Endodermal cell (in vitro differentiated cells): Measurements from ENCODE around the gene CACNA1A. TPM values are rescaled to one million over a fixed set of nuclear protein-coding genes. Genes with fewer than 3 reads are reported as not detected.

ENCODE experiments used
- DNase-seq: peaks from one replicate; pipeline ENCODE4 v3.0.0-alpha.2; 2017
- H3K27ac ChIP-seq: 2 replicates; pipeline ENCODE4 v1.5.1; 2013; ENCODE audit warnings: mild to moderate bottlenecking, low read depth, low read length, moderate library complexity
- H3K27me3 ChIP-seq: 2 replicates; pipeline ENCODE4 v1.6.1; 2013; ENCODE audit warnings: mild to moderate bottlenecking, low read length, moderate library complexity; ENCODE audit not compliant: insufficient read depth, control insufficient read depth, poor library complexity, severe bottlenecking
- H3K36me3 ChIP-seq: 2 replicates; pipeline ENCODE4 v1.7.0; 2013; ENCODE audit warnings: mild to moderate bottlenecking, low read length, moderate library complexity; ENCODE audit not compliant: control insufficient read depth, insufficient read depth
- H3K4me1 ChIP-seq: one replicate; pipeline ENCODE4 v1.7.0; 2013; ENCODE audit warnings: low read length; ENCODE audit not compliant: control insufficient read depth, insufficient read depth
- H3K4me3 ChIP-seq: 2 replicates; pipeline ENCODE4 v1.5.1; 2013; ENCODE audit warnings: mild to moderate bottlenecking, low read length, moderate library complexity
- H3K9ac ChIP-seq: 2 replicates; pipeline ENCODE4 v1.6.1; 2013; ENCODE audit warnings: mild to moderate bottlenecking, low read length, moderate library complexity; ENCODE audit not compliant: poor library complexity, severe bottlenecking; ENCODE audit errors: extremely low read depth
- H3K9me3 ChIP-seq: 2 replicates; pipeline ENCODE4 v1.6.1; 2013; ENCODE audit warnings: mild to moderate bottlenecking, low read length, moderate library complexity; ENCODE audit not compliant: control insufficient read depth
- H3K27ac Mint-ChIP-seq: 2 replicates; pipeline ENCODE4 v1.8.0; 2020; ENCODE audit warnings: mixed read lengths
- H3K27me3 Mint-ChIP-seq: 2 replicates; pipeline ENCODE4 v1.8.0; 2021; ENCODE audit warnings: mild to moderate bottlenecking, mixed read lengths; ENCODE audit not compliant: insufficient read depth
- H3K36me3 Mint-ChIP-seq: 2 replicates; pipeline ENCODE4 v1.8.0; 2020; ENCODE audit warnings: low read depth, mixed read lengths
- H3K4me1 Mint-ChIP-seq: 2 replicates; pipeline ENCODE4 v1.8.0; 2020; ENCODE audit warnings: mixed read lengths
- H3K4me3 Mint-ChIP-seq: 2 replicates; pipeline ENCODE4 v1.8.0; 2020; ENCODE audit warnings: mild to moderate bottlenecking, moderate library complexity, mixed read lengths
- H3K9me3 Mint-ChIP-seq: 2 replicates; pipeline ENCODE4 v1.8.0; 2020; ENCODE audit warnings: mild to moderate bottlenecking, mixed read lengths
- WGBS, 2 experiments: methylation state at CpG; one replicate each; pipeline versions ENCODE4 v1.1.5 to v1.1.7; 2013; ENCODE audit warnings: missing lambda C conversion rate in 2 of 2, mixed read lengths in 1 of 2; ENCODE audit not compliant: insufficient coverage in 1 of 2, insufficient read length in 1 of 2; 5-methylcytosine and 5-hydroxymethylcytosine counted together
- total RNA-seq, 2 donors: library from RNA; stranded (reverse); fragmentation: NEBNext Ultra II Directional in 1 of 2; extraction: Animal tissue kit (Norgen Biotek cat#: 25700) in 1 of 2; gene quantifications; 2 replicates in 1 of 2; 3 replicates in 1 of 2; pipeline ENCODE4 v1.2.1, GENCODE V29; 2021
- TF ChIP-seq, protein P1 (sequence below): fragments of 200-600 bp; sonication (generic); conservative IDR thresholded peaks from 2 replicates; pipeline ENCODE4 v1.5.0; 2021; ENCODE audit warnings: antibody characterized with exemption, mild to moderate bottlenecking

CACNA1A gene
- total RNA-seq, 2 donors from 2014 or later = 8.0 to 10.6 TPM

DNA sequence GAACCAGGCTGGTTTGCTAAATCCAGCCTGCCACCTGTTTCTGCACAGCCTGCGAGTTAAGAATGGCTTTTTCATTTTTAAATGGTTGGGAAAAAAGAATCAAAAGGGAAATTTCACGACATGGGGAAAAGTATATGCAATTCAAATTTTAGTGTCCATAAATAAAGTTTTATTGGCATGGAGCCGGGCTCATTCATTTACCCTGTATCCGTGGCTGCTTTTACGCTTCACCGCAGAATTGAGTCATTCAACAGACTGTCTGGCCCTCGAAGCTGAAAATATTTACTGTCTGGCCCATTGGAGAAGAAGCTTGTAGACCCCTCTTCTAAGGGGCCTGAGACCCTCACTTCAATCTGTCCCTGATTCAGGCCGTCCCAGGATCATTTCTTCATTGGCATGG lies 329.9 kb downstream of the CACNA1A start:
- Mint-ChIP-seq H3K27ac (no peak overlapping the region), H3K9me3 (peaks cover 1% of the 10 kb centered on the region), H3K4me1 (no peaks in the 10 kb centered on the region), H3K36me3 (no peaks in the 10 kb centered on the region), H3K4me3 (no peak overlapping the region), H3K27me3 (no peaks in the 10 kb centered on the region)
- no peak for DNase-seq
- H3K36me3 ChIP-seq = no peaks in the 10 kb centered on the region
- H3K4me1 ChIP-seq = no peaks in the 10 kb centered on the region
- 89 to 91% methylated on average over 7 to 8 of the region's 8 CpGs for WGBS, 2 experiments
- H3K9me3 ChIP-seq = no peaks in the 10 kb centered on the region
- no peaks in the 10 kb centered on the region for H3K27me3 ChIP-seq
- no peak overlapping the region for H3K27ac ChIP-seq
- TF ChIP-seq, protein P1, sequence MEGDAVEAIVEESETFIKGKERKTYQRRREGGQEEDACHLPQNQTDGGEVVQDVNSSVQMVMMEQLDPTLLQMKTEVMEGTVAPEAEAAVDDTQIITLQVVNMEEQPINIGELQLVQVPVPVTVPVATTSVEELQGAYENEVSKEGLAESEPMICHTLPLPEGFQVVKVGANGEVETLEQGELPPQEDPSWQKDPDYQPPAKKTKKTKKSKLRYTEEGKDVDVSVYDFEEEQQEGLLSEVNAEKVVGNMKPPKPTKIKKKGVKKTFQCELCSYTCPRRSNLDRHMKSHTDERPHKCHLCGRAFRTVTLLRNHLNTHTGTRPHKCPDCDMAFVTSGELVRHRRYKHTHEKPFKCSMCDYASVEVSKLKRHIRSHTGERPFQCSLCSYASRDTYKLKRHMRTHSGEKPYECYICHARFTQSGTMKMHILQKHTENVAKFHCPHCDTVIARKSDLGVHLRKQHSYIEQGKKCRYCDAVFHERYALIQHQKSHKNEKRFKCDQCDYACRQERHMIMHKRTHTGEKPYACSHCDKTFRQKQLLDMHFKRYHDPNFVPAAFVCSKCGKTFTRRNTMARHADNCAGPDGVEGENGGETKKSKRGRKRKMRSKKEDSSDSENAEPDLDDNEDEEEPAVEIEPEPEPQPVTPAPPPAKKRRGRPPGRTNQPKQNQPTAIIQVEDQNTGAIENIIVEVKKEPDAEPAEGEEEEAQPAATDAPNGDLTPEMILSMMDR = no peak
- H3K9ac ChIP-seq = no peak overlapping the region
- no peak overlapping the region for H3K4me3 ChIP-seq

DNA sequence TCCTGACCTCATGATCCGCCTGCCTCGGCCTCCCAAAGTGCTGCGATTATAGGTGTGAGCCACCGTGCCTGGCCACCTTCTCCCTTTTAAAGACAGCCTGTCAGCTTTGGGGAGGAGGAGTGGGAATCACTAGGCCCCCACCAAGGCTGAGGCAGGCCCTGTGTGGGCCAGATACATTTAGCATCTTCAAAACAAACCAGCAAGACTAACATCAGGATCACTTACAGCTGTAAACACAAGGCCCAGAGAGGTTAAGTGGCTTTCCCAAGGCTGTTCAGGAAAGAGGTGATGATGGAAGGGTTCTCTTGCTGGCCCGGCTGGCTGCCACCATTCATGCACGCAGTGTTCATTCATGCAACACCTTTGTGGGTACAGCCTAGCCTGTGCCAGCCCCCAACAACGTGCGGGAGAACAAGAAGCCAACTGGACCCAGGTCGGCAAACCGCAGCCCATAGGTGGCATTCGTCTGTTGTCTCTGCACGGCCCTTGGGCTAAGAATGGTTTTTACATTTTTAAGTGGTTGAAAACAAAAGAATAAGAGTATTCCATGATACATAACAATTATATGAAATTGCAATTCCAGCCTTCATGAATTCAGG lies 333.0 kb downstream of the CACNA1A start:
- H3K27me3 ChIP-seq = no peaks in the 10 kb centered on the region
- no peak overlapping the region for H3K27ac ChIP-seq
- TF ChIP-seq, protein P1 = no peak
- 84 to 94% methylated on average over 7 to 12 of the region's 12 CpGs for WGBS, 2 experiments
- no peaks in the 10 kb centered on the region for H3K9me3 Mint-ChIP-seq
- H3K4me3 ChIP-seq = no peak overlapping the region
- H3K9me3 ChIP-seq = no peaks in the 10 kb centered on the region
- H3K36me3 Mint-ChIP-seq = peaks cover 2% of the 10 kb centered on the region
- H3K9ac ChIP-seq = no peak overlapping the region
- no peak overlapping the region for H3K4me3 Mint-ChIP-seq
- H3K4me1 ChIP-seq = no peaks in the 10 kb centered on the region
- H3K4me1 Mint-ChIP-seq = no peaks in the 10 kb centered on the region
- no peaks in the 10 kb centered on the region for H3K36me3 ChIP-seq
- DNase-seq = no peak
- H3K27ac Mint-ChIP-seq = no peak overlapping the region
- H3K27me3 Mint-ChIP-seq = no peaks in the 10 kb centered on the region

DNA sequence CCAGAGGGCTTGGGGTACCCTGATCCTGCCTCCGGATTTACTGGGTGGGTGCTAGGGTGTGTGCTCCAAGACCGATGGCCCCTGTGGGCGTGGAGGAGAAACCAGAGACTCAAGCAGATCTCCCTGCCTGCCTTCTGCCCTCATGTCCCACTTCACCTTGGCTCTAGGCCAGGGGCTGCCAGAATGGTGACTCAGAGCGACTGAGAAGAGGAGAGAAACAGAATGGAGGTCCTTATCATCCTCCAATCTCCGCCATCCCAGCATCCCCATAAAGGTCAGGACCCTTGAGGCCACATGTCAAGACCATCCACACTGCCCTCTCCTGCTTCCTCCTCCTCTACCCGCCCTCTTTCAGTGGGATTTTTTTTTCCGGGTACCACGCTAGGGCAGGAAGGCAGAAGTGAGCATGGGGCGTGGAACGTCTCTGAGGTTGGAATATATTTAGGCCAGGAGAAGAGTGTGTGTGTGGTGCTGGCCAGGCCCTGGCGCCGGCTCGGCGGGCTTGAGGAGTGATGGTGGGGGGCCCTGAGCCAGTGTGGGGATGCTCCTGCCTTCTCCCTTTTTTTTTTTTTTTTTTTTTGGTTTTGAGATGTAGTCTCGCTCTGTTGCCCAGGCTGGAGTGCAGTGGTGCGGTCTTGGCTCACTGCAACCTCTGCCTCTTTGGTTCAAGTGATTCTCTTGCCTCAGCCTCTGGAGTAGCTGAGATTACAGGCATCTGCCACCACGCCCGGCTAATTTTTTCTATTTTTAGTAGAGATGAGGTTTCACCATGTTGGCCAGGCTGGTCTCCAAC lies 333.7 kb downstream of the CACNA1A start:
- TF ChIP-seq, protein P1 = no peak
- Histone ChIP-seq H3K9me3 (no peaks in the 10 kb centered on the region), H3K27me3 (no peaks in the 10 kb centered on the region), H3K27ac (no peak overlapping the region), H3K9ac (no peak overlapping the region), H3K36me3 (no peaks in the 10 kb centered on the region), H3K4me3 (no peak overlapping the region), H3K4me1 (no peaks in the 10 kb centered on the region)
- peaks cover 2% of the 10 kb centered on the region for H3K36me3 Mint-ChIP-seq
- H3K4me3 Mint-ChIP-seq = no peak overlapping the region
- peaks cover 3% of the 10 kb centered on the region for H3K4me1 Mint-ChIP-seq
- H3K27me3 Mint-ChIP-seq = no peaks in the 10 kb centered on the region
- DNase-seq = no peak
- no peak overlapping the region for H3K27ac Mint-ChIP-seq
- no peaks in the 10 kb centered on the region for H3K9me3 Mint-ChIP-seq
- 83 to 88% methylated on average over 4 to 18 of the region's 18 CpGs for WGBS, 2 experiments
